WERI-Rb-1 (cell line): ENCODE measurements around the gene RNF130.

Experiments used
- DNase-seq: peaks from one replicate; pipeline ENCODE4 v3.0.0-alpha.2; 2020
- H3K27ac ChIP-seq: fragments of 250-450 bp; sonication (Bioruptor Pico); 2 replicates; pipeline ENCODE4 v1.5.1; 2020; ENCODE audit warnings: mild to moderate bottlenecking, moderate library complexity
- H3K27me3 ChIP-seq: fragments of 250-450 bp; sonication (Bioruptor Pico); 2 replicates; pipeline ENCODE4 v1.5.1; 2021; ENCODE audit warnings: mild to moderate bottlenecking, low read depth, moderate library complexity; ENCODE audit not compliant: insufficient read depth, severe bottlenecking
- H3K36me3 ChIP-seq: fragments of 250-450 bp; sonication (Bioruptor Pico); 2 replicates; pipeline ENCODE4 v1.5.1; 2020; ENCODE audit warnings: mild to moderate bottlenecking, moderate library complexity
- H3K4me3 ChIP-seq: 2 replicates; pipeline ENCODE4 v1.5.1; 2011; ENCODE audit warnings: low read depth, mild to moderate bottlenecking, control low read depth, low read length
- H3K9me3 ChIP-seq: fragments of 250-450 bp; sonication (Bioruptor Pico); 2 replicates; pipeline ENCODE4 v1.5.1; 2021; ENCODE audit warnings: mild to moderate bottlenecking, moderate library complexity; ENCODE audit not compliant: severe bottlenecking
- CTCF ChIP-seq: IDR thresholded peaks from 2 replicates; pipeline ENCODE4 v1.5.1; 2011; ENCODE audit warnings: low read depth, mild to moderate bottlenecking, control low read depth, inconsistent platforms, low read length

The RNF130 gene

GRCh38 chr5:180104168-180104530 is 32.6 kb upstream of the RNF130 start:
- peak overlapping the region; percentile 67 for H3K27ac ChIP-seq
- H3K27me3 ChIP-seq: no peaks in the 10 kb centered on the region
- H3K36me3 ChIP-seq: no peaks in the 10 kb centered on the region
- no peak for TF ChIP-seq CTCF
- H3K4me3 ChIP-seq: peak overlapping the region; percentile 14; the same call in 1 of the 2 replicates
- H3K9me3 ChIP-seq: peaks cover 2% of the 10 kb centered on the region
- peak; percentile 61 for DNase-seq

GRCh38 chr5:180103487-180104167 is 32.1 kb upstream of the RNF130 start:
- no peak for DNase-seq
- no peak for TF ChIP-seq CTCF
- H3K4me3 ChIP-seq: no peak overlapping the region

GRCh38 chr5:180102636-180103035 is 31.1 kb upstream of the RNF130 start:
- Histone ChIP-seq H3K27ac (no peak overlapping the region), H3K27me3 (no peaks in the 10 kb centered on the region), H3K36me3 (no peaks in the 10 kb centered on the region), H3K4me3 (no peak overlapping the region), H3K9me3 (peaks cover 2% of the 10 kb centered on the region)
- DNase-seq: no peak
- no peak for TF ChIP-seq CTCF

More at GRCh38 chr5:180103487-180104167, 32.1 kb upstream of the RNF130 start:
- peak overlapping the region; percentile 67 for H3K27ac ChIP-seq
- peaks cover 2% of the 10 kb centered on the region for H3K9me3 ChIP-seq
- H3K36me3 ChIP-seq: no peaks in the 10 kb centered on the region
- H3K27me3 ChIP-seq: no peaks in the 10 kb centered on the region

GRCh38 chr5:180101451-180102105 is 30.0 kb upstream of the RNF130 start:
- no peaks in the 10 kb centered on the region for H3K9me3 ChIP-seq
- no peaks in the 10 kb centered on the region for H3K27me3 ChIP-seq
- no peak for DNase-seq
- TF ChIP-seq CTCF: no peak
- H3K36me3 ChIP-seq: no peaks in the 10 kb centered on the region
- no peak overlapping the region for H3K4me3 ChIP-seq
- no peak overlapping the region for H3K27ac ChIP-seq

- no peak for TF ChIP-seq CTCF
- Histone ChIP-seq H3K36me3 (no peaks in the 10 kb centered on the region), H3K27ac (no peak overlapping the region), H3K27me3 (no peaks in the 10 kb centered on the region), H3K4me3 (no peak overlapping the region), H3K9me3 (no peaks in the 10 kb centered on the region)
- DNase-seq: no peak
These were observed 29.3 kb upstream of the RNF130 start for GRCh38 chr5:180100621-180101450.
